T-helper 2 cell (primary cell): ENCODE data around the gene RGS8.

Experiments used
- DNase-seq, 5 experiments: peaks; one replicate each; pipeline versions ENCODE4 v3.0.0 to v3.0.0-alpha.2; 2012 to 2022

Gene RGS8

DNA sequence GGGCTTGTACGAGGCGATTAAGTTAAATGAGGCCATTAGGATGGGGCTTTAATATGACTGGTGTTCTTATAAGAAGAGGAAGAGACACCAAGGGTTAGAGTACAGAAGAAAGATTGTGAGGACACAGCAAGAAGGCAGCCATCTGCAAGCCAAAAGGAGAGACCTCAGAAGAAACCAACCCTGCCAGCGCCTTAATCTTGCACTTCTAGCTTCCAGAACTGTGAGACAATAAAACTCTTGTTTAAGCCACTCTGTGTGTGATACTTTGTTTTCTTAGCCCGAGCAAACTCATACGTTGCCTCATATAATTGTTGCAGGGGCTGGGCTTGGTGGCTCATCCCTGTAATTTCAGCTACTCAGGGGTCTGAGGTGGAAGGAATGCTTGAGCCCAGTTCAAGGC is 46.6 kb downstream of the RGS8 start:
- no peak for DNase-seq

DNA sequence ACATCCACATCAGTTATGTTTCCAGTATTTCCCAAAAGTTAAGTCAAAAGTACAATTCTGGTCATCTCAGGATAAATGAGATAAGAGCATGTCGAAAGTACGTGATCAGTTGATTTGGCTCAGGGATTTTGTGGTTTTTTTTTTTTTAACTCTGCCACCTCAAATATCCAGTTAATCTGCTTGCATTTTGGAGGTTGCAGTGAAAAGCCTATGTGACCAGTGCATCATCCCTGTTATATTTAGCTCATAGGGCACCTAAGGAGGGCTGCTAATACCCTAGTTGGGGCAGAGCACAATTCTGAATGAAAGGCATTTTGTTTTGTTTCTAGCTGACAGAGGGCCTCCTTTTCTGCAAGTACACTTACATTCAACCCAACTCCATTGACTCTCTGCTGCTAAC is 48.5 kb downstream of the RGS8 start:
- DNase-seq = no peak
